HEK293 (cell line): Measurements from ENCODE around the gene METTL25.

Experiments used
- ATF2 ChIP-seq: fragments of 450-650 bp; formaldehyde crosslinking; IDR thresholded peaks from 2 replicates; pipeline ENCODE4 v1.5.1; 2016; ENCODE audit warnings: missing biosample characterization, missing genetic modification characterization, low read depth
- CTCF ChIP-seq: fragments of 450-650 bp; formaldehyde crosslinking; IDR thresholded peaks from 2 replicates; pipeline ENCODE4 v1.5.1; 2016; ENCODE audit warnings: missing biosample characterization, missing genetic modification characterization
- HOXD13 ChIP-seq: sonication (generic); formaldehyde crosslinking; IDR thresholded peaks from 2 replicates; pipeline ENCODE4 v1.8.0; 2022; ENCODE audit warnings: missing genetic modification reagents, borderline replicate concordance
- PBX3 ChIP-seq: sonication (generic); formaldehyde crosslinking; IDR thresholded peaks from 2 replicates; pipeline ENCODE4 v1.8.1; 2022; ENCODE audit warnings: mild to moderate bottlenecking, moderate library complexity, missing genetic modification reagents
- SCRT2 ChIP-seq: fragments of 450-650 bp; formaldehyde crosslinking; IDR thresholded peaks from 2 replicates; pipeline ENCODE4 v1.5.1; 2016; ENCODE audit warnings: missing biosample characterization, missing genetic modification characterization
- TCF7L2 ChIP-seq: IDR thresholded peaks from 2 replicates; pipeline ENCODE4 v1.6.1; 2011; ENCODE audit warnings: low read depth, mild to moderate bottlenecking, inconsistent platforms, low read length, moderate library complexity, borderline replicate concordance
- YY1 ChIP-seq: fragments of 450-650 bp; formaldehyde crosslinking; IDR thresholded peaks from 2 replicates; pipeline ENCODE4 v1.5.1; 2018; ENCODE audit warnings: missing biosample characterization, missing genetic modification characterization
- ZBTB49 ChIP-seq: fragments of 450-650 bp; formaldehyde crosslinking; IDR thresholded peaks from 2 replicates; pipeline ENCODE4 v1.5.1; 2016; ENCODE audit warnings: missing biosample characterization, missing genetic modification characterization, low read depth
- ZFP41 ChIP-seq: fragments of 450-650 bp; formaldehyde crosslinking; IDR thresholded peaks from 2 replicates; pipeline ENCODE4 v1.5.1; 2016; ENCODE audit warnings: missing biosample characterization, missing genetic modification characterization, borderline replicate concordance
- ZNF112 ChIP-seq: fragments of 450-650 bp; formaldehyde crosslinking; IDR thresholded peaks from 2 replicates; pipeline ENCODE4 v1.5.0; 2017; ENCODE audit warnings: missing biosample characterization, missing genetic modification characterization
- ZNF510 ChIP-seq: fragments of 450-650 bp; formaldehyde crosslinking; IDR thresholded peaks from 2 replicates; pipeline ENCODE4 v1.5.1; 2018; ENCODE audit warnings: mild to moderate bottlenecking, missing genetic modification characterization, missing biosample characterization; ENCODE audit not compliant: insufficient replicate concordance
- ZNF626 ChIP-seq: fragments of 450-650 bp; sonication (Bioruptor Pico); formaldehyde crosslinking; IDR thresholded peaks from 2 replicates; pipeline ENCODE4 v1.5.1; 2018; ENCODE audit warnings: missing biosample characterization, missing genetic modification characterization, inconsistent platforms
- ZNF645 ChIP-seq: fragments of 450-650 bp; formaldehyde crosslinking; IDR thresholded peaks from 2 replicates; pipeline ENCODE4; 2016; ENCODE audit warnings: missing biosample characterization, missing genetic modification characterization

GRCh38 chr12:82458101-82458500, 99.8 kb downstream of the METTL25 start:
- TF ChIP-seq ATF2 (tag by site-specific recombination) (no peak), CTCF (tag by site-specific recombination) (no peak), ZNF626 (tag by site-specific recombination) (no peak), ZNF645 (tag by site-specific recombination) (no peak), YY1 (tag by site-specific recombination) (no peak), ZNF510 (no peak), TCF7L2 (no peak), SCRT2 (tag by site-specific recombination) (no peak), ZNF112 (tag by site-specific recombination) (no peak), HOXD13 (CRISPR knock-in tag) (no peak), ZBTB49 (tag by site-specific recombination) (no peak), PBX3 (no peak), ZFP41 (tag by site-specific recombination) (no peak)
